GM21737 (cell line): Measurements from ENCODE around the gene CYB5RL.

ENCODE experiments used
- ATAC-seq: cut with Tn5 transposase; IDR thresholded peaks from one replicate; pipeline ENCODE4 v1.9.1; 2021; ENCODE audit warnings: mild to moderate bottlenecking, moderate library complexity; ENCODE audit not compliant: unreplicated experiment

Gene CYB5RL

GRCh38 chr1:54163051-54163450 is 36.8 kb downstream of the CYB5RL start:
- ATAC-seq, result no peak

- no peak for ATAC-seq
Observed at GRCh38 chr1:54161495-54162168, 38.2 kb downstream of the CYB5RL start.

- no peak for ATAC-seq
Observed at GRCh38 chr1:54160351-54160750, 39.5 kb downstream of the CYB5RL start.

GRCh38 chr1:54159733-54160316 is 40.0 kb downstream of the CYB5RL start:
- no peak for ATAC-seq

- no peak for ATAC-seq
Observed at GRCh38 chr1:54158071-54158470, 41.8 kb downstream of the CYB5RL start.

GRCh38 chr1:54157401-54157800 is 42.4 kb downstream of the CYB5RL start:
- ATAC-seq, result no peak

GRCh38 chr1:54156986-54157385 is 42.8 kb downstream of the CYB5RL start:
- ATAC-seq, result no peak

DNA sequence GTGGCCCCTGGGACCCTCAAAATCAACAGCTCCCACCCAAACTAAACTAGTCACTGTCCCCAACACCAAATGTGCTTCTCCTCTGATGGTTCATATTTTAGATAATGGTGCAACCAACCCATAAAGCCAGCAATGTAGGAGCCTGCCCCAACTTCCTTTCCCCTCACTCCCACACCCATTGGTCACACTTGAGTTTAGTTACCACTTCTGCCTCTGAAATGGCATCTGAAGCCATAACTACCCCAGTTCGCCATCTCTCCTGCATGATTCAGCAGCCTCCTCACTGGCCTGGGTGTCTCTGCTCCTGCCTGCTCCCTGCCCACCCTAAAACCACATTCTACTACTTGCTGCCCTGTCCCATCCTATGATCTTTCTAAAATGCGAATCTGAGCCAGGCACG is 43.6 kb downstream of the CYB5RL start:
- ATAC-seq, result no peak

- ATAC-seq, result no peak
Observed at GRCh38 chr1:54153535-54154439, 46.0 kb downstream of the CYB5RL start.

DNA sequence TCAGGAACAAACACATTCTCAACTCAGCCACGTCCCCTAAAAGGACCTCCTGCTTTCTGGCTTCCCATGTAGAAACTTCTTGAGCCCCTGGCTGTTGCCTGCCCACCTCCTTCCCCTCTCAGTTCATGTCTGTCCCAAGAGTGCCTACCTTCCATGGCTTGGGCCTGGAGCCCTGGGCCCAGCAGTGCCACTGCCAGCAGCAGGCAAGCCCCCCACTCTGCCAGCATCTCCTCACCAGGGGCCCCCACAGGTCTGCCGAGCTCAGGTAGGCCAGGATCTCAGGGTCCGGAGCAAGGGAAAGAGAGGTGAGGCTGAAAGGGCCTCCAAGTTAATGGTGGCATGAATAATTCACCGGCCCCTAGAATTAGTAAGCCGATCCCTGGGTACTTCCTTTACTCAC is 47.1 kb downstream of the CYB5RL start, which contains the start of gene CDCP2:
Gene CDCP2, minus strand, starts transcription at position 305 of the 400 bp plus-strand sequence. Its CDS starts 78 bp downstream, at position 227.
- ATAC-seq, result no peak

- no peak for ATAC-seq
Observed at GRCh38 chr1:54151013-54151412, 48.8 kb downstream of the CYB5RL start.
